Type B pancreatic cell (in vitro differentiated cells): Measurements from ENCODE around the gene PRKN. TPM values are rescaled to one million over a fixed set of nuclear protein-coding genes. Genes with fewer than 3 reads are reported as not detected.

Experiments
- DNase-seq: peaks from one replicate; pipeline ENCODE4 v3.0.0; 2021; ENCODE audit warnings: mixed read lengths; ENCODE audit not compliant: unreplicated experiment; ENCODE audit errors: extremely low spot score
- H3K27ac Mint-ChIP-seq: 2 replicates; pipeline ENCODE4 v1.8.0; 2021; ENCODE audit warnings: mild to moderate bottlenecking, mixed read lengths
- H3K27me3 Mint-ChIP-seq: 2 replicates; pipeline ENCODE4 v1.8.0; 2021; ENCODE audit warnings: mixed read lengths
- H3K36me3 Mint-ChIP-seq: 2 replicates; pipeline ENCODE4 v1.8.0; 2021; ENCODE audit warnings: mixed read lengths
- H3K4me1 Mint-ChIP-seq: one replicate; pipeline ENCODE4 v1.8.0; 2021; ENCODE audit warnings: mixed read lengths; ENCODE audit not compliant: unreplicated experiment
- H3K4me3 Mint-ChIP-seq: 2 replicates; pipeline ENCODE4 v1.8.0; 2021; ENCODE audit warnings: mild to moderate bottlenecking, mixed read lengths
- H3K9me3 Mint-ChIP-seq: 2 replicates; pipeline ENCODE4 v1.8.0; 2021; ENCODE audit warnings: mixed read lengths
- CTCF ChIP-seq: fragments of 200-600 bp; sonication (generic); conservative IDR thresholded peaks from 2 replicates; pipeline ENCODE4 v1.5.0; 2021; ENCODE audit warnings: antibody characterized with exemption, mild to moderate bottlenecking
- total RNA-seq: library from RNA; stranded (reverse); gene quantifications from 2 replicates; pipeline ENCODE4 v1.2.1, GENCODE V29; 2021; ENCODE audit warnings: low replicate concordance

The PRKN gene
- total RNA-seq, 1 donor from 2014 or later = 6.2 TPM

DNA sequence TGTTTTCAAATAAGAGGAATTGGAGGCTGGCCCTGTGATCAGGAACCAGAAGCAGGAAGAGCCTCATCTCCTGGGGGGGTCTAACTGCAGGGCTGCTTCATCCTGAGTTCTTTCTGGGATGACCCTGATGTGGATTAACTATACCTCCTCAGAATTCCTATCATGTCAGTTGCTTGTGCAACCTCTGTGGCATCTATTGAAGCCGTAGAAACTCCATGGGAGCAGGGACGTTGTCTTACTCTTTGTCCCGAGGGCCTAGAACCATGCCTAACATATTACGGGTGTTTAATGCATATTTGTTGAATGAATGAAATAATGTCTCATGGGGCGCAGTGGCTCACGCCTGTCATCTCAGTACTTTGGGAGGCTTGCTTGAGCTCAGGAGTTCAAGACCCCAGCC, 1343.6 kb downstream of the PRKN start:
- no peak for DNase-seq
- H3K36me3 Mint-ChIP-seq = peaks cover 3% of the 10 kb centered on the region
- no peak overlapping the region for H3K4me3 Mint-ChIP-seq
- H3K27me3 Mint-ChIP-seq = peaks cover 3% of the 10 kb centered on the region
- no peak for TF ChIP-seq CTCF
- peaks cover 7% of the 10 kb centered on the region for H3K9me3 Mint-ChIP-seq
- peaks cover 4% of the 10 kb centered on the region for H3K4me1 Mint-ChIP-seq
- H3K27ac Mint-ChIP-seq = no peak overlapping the region

GRCh38 chr6:161379834-161380582, 1347.6 kb downstream of the PRKN start:
- DNase-seq = no peak
- H3K27ac Mint-ChIP-seq = no peak overlapping the region
- H3K4me1 Mint-ChIP-seq = peaks cover 4% of the 10 kb centered on the region
- H3K9me3 Mint-ChIP-seq = peaks cover 4% of the 10 kb centered on the region
- TF ChIP-seq CTCF = no peak
- H3K27me3 Mint-ChIP-seq = peaks cover 3% of the 10 kb centered on the region
- H3K4me3 Mint-ChIP-seq = no peak overlapping the region
- peaks cover 3% of the 10 kb centered on the region for H3K36me3 Mint-ChIP-seq

GRCh38 chr6:161378115-161378514, 1349.5 kb downstream of the PRKN start:
- peaks cover 3% of the 10 kb centered on the region for H3K36me3 Mint-ChIP-seq

DNA sequence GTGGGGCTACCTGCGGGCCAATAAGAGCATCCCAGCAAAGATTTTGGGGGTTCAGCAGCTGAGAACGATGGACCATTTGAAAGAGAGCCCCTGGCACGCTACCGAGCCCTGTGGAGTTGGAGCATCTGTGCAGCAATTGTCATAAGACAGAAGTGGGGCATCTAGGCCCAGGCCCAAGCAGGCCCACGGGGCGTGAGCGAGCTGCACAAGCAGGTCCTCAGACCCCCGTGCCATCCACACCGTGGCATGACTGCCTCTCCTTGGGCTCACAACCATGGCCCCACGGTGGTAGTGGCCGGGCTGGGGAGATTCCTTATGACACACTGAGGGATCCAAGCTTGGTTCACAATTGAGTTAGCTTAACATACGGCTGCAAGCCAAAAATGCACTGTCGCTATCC, 1350.5 kb downstream of the PRKN start:
- H3K27ac Mint-ChIP-seq = no peak overlapping the region
- TF ChIP-seq CTCF = no peak
- H3K4me1 Mint-ChIP-seq = peaks cover 1% of the 10 kb centered on the region
- no peak for DNase-seq
- peaks cover under 1% of the 10 kb centered on the region for H3K9me3 Mint-ChIP-seq
- H3K4me3 Mint-ChIP-seq = no peak overlapping the region
- H3K27me3 Mint-ChIP-seq = no peaks in the 10 kb centered on the region
- H3K36me3 Mint-ChIP-seq = peaks cover under 1% of the 10 kb centered on the region

More at GRCh38 chr6:161378115-161378514, 1349.5 kb downstream of the PRKN start:
- H3K27ac Mint-ChIP-seq = no peak overlapping the region
- peaks cover 4% of the 10 kb centered on the region for H3K4me1 Mint-ChIP-seq
- H3K27me3 Mint-ChIP-seq = peaks cover 3% of the 10 kb centered on the region
- peaks cover 4% of the 10 kb centered on the region for H3K9me3 Mint-ChIP-seq
- H3K4me3 Mint-ChIP-seq = no peak overlapping the region
- no peak for TF ChIP-seq CTCF
- no peak for DNase-seq

DNA sequence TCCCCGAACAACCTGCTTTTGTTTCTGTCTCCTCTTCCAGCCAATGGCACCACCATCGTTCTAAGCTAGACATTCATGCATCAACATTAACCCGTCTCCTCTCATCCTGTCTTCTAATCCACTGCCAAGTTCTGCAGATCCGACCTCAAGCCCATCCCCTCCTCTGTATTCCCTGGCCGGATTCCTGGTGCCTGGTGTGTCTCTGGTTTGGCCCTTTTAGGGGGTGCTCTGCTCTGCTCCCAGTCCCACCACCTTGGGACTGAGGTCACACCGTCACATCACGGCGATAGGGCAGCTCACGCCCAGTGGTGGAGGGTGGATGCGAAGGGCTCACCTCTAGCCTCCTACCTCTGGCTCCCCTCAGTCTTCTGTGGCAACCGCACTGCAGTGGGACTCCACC, 1351.2 kb downstream of the PRKN start:
- DNase-seq = no peak
- Mint-ChIP-seq H3K4me1 (no peaks in the 10 kb centered on the region), H3K27ac (no peak overlapping the region), H3K36me3 (no peaks in the 10 kb centered on the region), H3K9me3 (no peaks in the 10 kb centered on the region), H3K4me3 (no peak overlapping the region), H3K27me3 (no peaks in the 10 kb centered on the region)
- TF ChIP-seq CTCF = no peak
